Measurements from ENCODE around the gene WWOX. TPM values are rescaled to one million over a fixed set of nuclear protein-coding genes. Genes with fewer than 3 reads are reported as not detected.

WWOX gene
- total RNA-seq, 2 donors from 2014 or later = 33.8 to 82.5 TPM

GRCh38 chr16:78147911-78148401 is 48.5 kb downstream of the WWOX start:
- Histone ChIP-seq H3K27ac (no peak overlapping the region), H3K4me1 (ENCODE audit: control insufficient read depth in 1 of 2, low read depth in 2 of 2) (peaks cover 6 to 7% of the 10 kb centered on the region in 2 donors), H3K4me3 (no peak overlapping the region), H3K36me3 (no peaks in the 10 kb centered on the region), H3K27me3 (replicated peaks; ENCODE audit: insufficient read depth) (no peaks in the 10 kb centered on the region), H3K9me3 (no peaks in the 10 kb centered on the region)
- DNase-seq (ENCODE audit: low spot score) (no peak), ATAC-seq (ENCODE audit: insufficient number of reproducible peaks, low FRiP score, low read depth) (no peak)
- TF ChIP-seq, protein P1, sequence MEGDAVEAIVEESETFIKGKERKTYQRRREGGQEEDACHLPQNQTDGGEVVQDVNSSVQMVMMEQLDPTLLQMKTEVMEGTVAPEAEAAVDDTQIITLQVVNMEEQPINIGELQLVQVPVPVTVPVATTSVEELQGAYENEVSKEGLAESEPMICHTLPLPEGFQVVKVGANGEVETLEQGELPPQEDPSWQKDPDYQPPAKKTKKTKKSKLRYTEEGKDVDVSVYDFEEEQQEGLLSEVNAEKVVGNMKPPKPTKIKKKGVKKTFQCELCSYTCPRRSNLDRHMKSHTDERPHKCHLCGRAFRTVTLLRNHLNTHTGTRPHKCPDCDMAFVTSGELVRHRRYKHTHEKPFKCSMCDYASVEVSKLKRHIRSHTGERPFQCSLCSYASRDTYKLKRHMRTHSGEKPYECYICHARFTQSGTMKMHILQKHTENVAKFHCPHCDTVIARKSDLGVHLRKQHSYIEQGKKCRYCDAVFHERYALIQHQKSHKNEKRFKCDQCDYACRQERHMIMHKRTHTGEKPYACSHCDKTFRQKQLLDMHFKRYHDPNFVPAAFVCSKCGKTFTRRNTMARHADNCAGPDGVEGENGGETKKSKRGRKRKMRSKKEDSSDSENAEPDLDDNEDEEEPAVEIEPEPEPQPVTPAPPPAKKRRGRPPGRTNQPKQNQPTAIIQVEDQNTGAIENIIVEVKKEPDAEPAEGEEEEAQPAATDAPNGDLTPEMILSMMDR (IDR thresholded peaks at IDR 0.05) = no peak

GRCh38 chr16:78150233-78150632 is 50.8 kb downstream of the WWOX start:
- DNase-seq (ENCODE audit: low spot score) (no peak), ATAC-seq (ENCODE audit: insufficient number of reproducible peaks, low FRiP score, low read depth) (no peak)
- TF ChIP-seq, protein P1 (IDR thresholded peaks at IDR 0.05) = no peak
- Histone ChIP-seq H3K4me3 (no peak overlapping the region), H3K4me1 (ENCODE audit: control insufficient read depth in 1 of 2, low read depth in 2 of 2) (no peaks in the 10 kb centered on the region), H3K36me3 (no peaks in the 10 kb centered on the region), H3K27ac (no peak overlapping the region), H3K9me3 (no peaks in the 10 kb centered on the region), H3K27me3 (replicated peaks; ENCODE audit: insufficient read depth) (no peaks in the 10 kb centered on the region)

DNA sequence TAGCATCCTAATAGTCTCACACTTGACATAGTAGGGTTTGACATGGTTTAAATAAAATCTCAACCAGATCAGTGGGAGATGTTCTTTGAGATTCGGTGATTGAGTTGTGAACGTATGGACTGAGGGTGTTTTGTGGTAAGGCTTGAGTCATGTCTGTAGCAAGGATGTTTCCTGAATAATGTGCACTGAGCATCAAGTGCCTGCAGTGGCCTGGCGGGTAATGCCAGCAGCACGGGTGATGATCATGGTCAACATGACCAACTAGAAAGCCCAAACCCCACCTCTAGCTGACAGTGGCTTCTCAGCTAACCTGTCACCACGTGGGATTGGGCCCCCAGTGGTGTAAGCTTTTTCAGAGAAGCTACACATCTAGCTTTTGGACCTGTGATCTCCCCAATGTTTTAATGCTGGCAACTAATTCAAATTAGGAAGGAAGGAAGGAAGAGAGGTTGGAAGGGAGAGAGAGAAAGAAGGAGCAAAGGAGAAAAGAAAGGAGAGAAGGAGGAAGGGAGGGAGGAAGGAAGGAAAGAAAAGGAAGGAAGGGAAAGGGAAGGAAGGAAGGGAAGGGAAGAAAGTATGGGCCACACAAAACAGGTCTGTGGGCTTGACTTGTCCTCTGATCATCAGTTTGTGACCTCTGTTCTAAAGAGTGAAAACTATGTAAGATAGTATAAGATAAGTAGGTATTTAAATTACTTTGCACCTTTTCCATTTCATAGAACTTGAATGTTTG is 55.4 kb downstream of the WWOX start:
- TF ChIP-seq, protein P1 (IDR thresholded peaks at IDR 0.05) = no peak
- no peak for ATAC-seq (ENCODE audit: insufficient number of reproducible peaks, low FRiP score, low read depth)

DNA sequence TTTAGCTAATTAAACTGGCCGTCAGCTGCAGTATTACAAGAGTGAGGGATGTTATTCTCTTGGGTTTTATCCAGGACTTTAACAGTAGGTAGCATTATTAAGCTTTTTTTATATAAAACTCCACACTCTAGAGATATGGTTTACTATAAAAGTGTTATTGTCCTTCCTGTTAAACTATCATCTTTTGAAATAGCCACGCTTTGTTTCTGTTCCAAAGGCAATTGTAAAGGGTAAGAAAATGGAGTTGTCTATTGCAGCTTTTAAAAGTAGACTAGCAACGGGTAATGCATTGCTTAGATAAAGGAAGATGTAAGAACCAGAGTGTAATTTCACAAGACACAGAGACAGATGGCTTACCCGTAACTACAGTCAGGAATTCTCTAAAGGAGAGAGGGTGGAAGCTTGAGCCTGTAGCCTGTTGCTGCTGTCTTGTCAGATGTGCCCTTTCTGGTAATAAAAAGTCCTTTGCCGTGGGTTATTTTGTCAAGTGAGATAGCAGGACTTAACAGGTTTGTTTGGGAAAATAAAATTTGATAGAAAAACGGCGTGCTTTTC is 56.4 kb downstream of the WWOX start:
- H3K27ac ChIP-seq = no peak overlapping the region
- H3K27me3 ChIP-seq (replicated peaks; ENCODE audit: insufficient read depth) = no peaks in the 10 kb centered on the region
- DNase-seq (ENCODE audit: low spot score) (no peak), ATAC-seq (ENCODE audit: insufficient number of reproducible peaks, low FRiP score, low read depth) (no peak)
- no peak overlapping the region for H3K4me3 ChIP-seq
- no peaks in the 10 kb centered on the region for H3K9me3 ChIP-seq
- no peaks in the 10 kb centered on the region for H3K36me3 ChIP-seq
- TF ChIP-seq, protein P1 (IDR thresholded peaks at IDR 0.05) = no peak
- no peaks in the 10 kb centered on the region for H3K4me1 ChIP-seq (ENCODE audit: control insufficient read depth in 1 of 2, low read depth in 2 of 2)

More for the DNA sequence above, 55.4 kb downstream of the WWOX start:
- Histone ChIP-seq H3K27ac (no peak overlapping the region), H3K36me3 (no peaks in the 10 kb centered on the region), H3K4me3 (no peak overlapping the region), H3K9me3 (no peaks in the 10 kb centered on the region), H3K4me1 (ENCODE audit: control insufficient read depth in 1 of 2, low read depth in 2 of 2) (no peaks in the 10 kb centered on the region), H3K27me3 (replicated peaks; ENCODE audit: insufficient read depth) (no peaks in the 10 kb centered on the region)
- DNase-seq (ENCODE audit: low spot score) = no peak

DNA sequence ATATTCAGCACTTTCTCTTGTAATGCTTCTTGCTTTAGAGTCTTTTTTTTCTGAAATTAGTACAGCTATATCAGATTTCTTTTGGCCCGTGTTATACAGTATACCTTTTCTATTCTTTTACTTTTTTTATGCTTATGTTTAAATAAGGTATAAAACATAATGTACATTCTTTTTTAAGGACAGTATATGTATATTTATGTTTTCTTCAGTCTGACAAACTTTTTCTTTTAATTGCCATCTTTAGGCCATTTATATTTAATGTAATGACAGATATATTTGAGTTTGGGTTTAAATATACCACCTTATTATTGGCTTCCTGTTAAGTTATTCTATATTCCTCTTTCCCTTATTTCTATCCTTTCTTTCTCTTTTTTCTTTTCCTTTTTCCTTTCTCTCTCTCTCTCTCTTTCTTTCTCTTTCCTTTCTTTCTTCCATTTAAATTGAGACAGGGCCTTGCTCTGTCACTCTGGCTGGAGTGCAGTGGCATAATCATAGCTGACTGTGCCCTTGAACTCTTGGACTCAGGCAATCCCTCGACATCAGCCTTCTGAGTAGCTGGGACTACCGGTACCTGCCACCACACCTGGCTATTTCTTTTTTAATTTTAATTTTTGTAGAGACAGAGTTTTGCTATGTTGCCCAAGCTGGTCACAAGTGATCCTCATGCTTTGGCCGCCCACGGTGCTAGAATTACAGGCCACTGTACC is 61.7 kb downstream of the WWOX start:
- no peaks in the 10 kb centered on the region for H3K9me3 ChIP-seq
- H3K4me3 ChIP-seq = no peak overlapping the region
- H3K27ac ChIP-seq = no peak overlapping the region
- ATAC-seq (ENCODE audit: insufficient number of reproducible peaks, low FRiP score, low read depth) = no peak
- TF ChIP-seq, protein P1 (IDR thresholded peaks at IDR 0.05) = no peak
- no peaks in the 10 kb centered on the region for H3K4me1 ChIP-seq (ENCODE audit: control insufficient read depth in 1 of 2, low read depth in 2 of 2)
- H3K27me3 ChIP-seq (replicated peaks; ENCODE audit: insufficient read depth) = no peaks in the 10 kb centered on the region
- DNase-seq (ENCODE audit: low spot score) = no peak
- H3K36me3 ChIP-seq = no peaks in the 10 kb centered on the region
